ENCODE data around the gene ARPC5.

ARPC5 gene

GRCh38 chr1:183589874-183590243, 45.7 kb downstream of the ARPC5 start:
- no peak for TF ChIP-seq GATA2 (IDR thresholded peaks at IDR 0.05; ENCODE audit: low read depth, low read length)
- no peak for TF ChIP-seq GATA3 (IDR thresholded peaks at IDR 0.05; ENCODE audit: low read depth, low read length)

DNA sequence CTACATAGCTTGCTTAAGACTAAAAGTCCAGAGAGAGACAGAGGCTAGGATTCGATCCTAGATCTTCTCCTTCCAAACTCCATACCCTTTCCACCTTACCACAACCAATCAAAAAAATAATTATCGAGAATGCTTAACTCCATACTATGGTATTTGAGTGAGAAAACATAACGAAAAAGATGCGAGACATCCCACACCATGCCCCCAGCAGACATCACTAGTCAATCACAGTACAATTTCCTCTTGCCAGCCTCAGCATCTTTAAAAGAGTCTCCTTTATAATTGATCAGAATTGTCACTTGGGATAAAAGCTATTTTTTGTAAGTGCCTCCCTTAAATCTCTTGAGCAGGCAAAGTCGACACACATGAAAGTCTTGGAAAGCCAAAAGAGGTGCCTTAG, 46.2 kb downstream of the ARPC5 start:
- TF ChIP-seq GATA3 (IDR thresholded peaks at IDR 0.05; ENCODE audit: low read depth, low read length) = no peak
- TF ChIP-seq GATA2 (IDR thresholded peaks at IDR 0.05; ENCODE audit: low read depth, low read length) = no peak

- TF ChIP-seq GATA2 (IDR thresholded peaks at IDR 0.05; ENCODE audit: low read depth, low read length) = no peak
- no peak for TF ChIP-seq GATA3 (IDR thresholded peaks at IDR 0.05; ENCODE audit: low read depth, low read length)
These were observed 46.8 kb downstream of the ARPC5 start for GRCh38 chr1:183588827-183589226.

DNA sequence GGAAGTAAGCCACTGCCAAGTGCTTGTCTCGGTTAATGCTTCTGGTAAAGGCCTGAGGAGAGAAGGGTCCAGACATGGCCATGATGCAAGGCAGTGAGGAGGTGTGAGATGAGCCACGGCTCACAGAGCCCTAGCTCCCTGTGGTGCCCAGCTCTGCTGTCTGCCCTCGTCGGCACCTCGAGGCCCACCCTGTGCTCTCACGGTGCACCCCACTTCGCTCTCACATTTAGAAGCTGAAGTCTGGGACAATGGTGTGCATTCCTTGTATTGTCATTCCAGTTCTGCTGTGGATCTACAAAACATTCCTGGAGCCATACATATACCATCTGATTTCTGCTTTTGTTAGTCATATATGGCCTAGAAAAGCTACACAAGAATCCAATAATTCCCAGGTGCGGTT, 48.7 kb downstream of the ARPC5 start:
- TF ChIP-seq GATA2 (IDR thresholded peaks at IDR 0.05; ENCODE audit: low read depth, low read length) = no peak
- TF ChIP-seq GATA3 (IDR thresholded peaks at IDR 0.05; ENCODE audit: low read depth, low read length) = no peak

DNA sequence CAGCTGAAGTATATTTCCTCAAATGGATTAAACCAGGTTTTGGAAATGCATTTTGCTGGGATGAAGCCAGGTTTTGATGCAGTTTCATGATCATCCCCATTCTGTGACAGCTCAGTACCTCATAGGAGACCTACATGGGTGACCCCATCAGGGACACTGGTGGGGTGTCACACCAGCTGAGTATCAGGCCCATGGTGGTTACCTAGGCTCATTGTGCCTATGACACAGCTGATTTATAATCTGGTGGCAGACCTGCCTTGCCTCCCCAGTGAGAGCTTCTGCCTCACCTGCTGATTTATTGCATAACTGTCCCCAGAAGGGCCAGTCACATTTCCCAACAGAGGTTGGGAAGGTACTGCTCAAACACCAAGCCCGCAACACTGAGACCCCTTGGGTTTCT, 49.1 kb downstream of the ARPC5 start:
- TF ChIP-seq GATA2 (IDR thresholded peaks at IDR 0.05; ENCODE audit: low read depth, low read length) = no peak
- no peak for TF ChIP-seq GATA3 (IDR thresholded peaks at IDR 0.05; ENCODE audit: low read depth, low read length)

DNA sequence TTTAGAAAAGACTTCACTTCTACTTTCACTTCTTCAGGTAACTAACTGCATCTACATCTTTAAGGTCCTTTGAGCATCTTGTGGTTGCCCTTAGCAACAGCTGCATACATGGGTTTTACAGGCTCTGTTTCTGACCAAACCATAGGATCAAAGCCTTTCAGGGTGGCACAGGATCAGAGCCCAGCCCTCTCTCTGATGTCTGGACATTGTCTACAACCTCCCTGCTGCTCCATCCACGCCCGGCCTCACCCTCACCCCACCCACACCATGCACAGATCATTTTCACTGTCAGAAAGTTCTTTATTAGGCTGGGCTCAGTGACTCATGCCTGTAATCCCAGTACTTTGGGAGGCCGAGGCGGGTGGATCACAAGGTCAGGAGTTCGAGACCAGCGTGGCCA, 50.5 kb downstream of the ARPC5 start:
- no peak for TF ChIP-seq GATA3 (IDR thresholded peaks at IDR 0.05; ENCODE audit: low read depth, low read length)
- TF ChIP-seq GATA2 (IDR thresholded peaks at IDR 0.05; ENCODE audit: low read depth, low read length) = no peak

DNA sequence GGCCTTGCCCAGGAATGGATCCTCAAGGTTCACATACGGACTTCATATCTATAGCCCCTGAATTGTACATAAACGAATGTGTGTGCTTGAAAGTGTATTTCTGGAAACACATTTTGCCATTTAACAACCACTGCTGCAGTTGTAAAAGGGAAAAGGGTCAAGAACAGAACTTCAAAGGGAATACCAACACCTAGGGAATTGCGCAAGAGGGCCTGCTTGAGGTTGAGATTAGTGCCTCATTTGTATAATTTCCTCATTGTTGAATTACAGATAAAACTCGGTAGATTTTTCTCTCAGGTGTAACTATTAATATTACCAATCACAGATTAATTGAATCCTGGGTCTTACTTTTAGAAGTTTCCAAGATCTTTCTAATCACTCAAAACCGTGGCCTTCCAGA, 51.4 kb downstream of the ARPC5 start:
- no peak for TF ChIP-seq GATA3 (IDR thresholded peaks at IDR 0.05; ENCODE audit: low read depth, low read length)
- no peak for TF ChIP-seq GATA2 (IDR thresholded peaks at IDR 0.05; ENCODE audit: low read depth, low read length)

DNA sequence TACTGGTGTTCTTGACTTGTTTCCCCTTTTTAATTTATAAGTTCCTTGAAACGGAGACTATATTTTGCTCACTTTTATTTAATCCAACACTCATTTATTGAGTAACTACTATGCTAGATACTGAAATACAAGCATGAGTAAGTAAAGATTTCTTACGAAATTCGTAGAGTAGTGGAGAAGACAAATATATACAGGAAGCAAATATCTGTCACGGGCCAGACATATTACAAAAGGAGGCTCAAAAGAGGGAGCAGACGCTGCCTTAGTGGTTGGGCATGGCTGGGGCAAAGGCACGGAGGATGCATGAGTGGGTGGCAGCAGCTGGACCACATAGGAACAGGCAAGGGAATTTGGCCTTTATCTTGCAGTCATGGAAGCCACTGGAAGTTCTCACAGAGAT, 52.1 kb downstream of the ARPC5 start:
- no peak for TF ChIP-seq GATA2 (IDR thresholded peaks at IDR 0.05; ENCODE audit: low read depth, low read length)
- TF ChIP-seq GATA3 (IDR thresholded peaks at IDR 0.05; ENCODE audit: low read depth, low read length) = no peak

DNA sequence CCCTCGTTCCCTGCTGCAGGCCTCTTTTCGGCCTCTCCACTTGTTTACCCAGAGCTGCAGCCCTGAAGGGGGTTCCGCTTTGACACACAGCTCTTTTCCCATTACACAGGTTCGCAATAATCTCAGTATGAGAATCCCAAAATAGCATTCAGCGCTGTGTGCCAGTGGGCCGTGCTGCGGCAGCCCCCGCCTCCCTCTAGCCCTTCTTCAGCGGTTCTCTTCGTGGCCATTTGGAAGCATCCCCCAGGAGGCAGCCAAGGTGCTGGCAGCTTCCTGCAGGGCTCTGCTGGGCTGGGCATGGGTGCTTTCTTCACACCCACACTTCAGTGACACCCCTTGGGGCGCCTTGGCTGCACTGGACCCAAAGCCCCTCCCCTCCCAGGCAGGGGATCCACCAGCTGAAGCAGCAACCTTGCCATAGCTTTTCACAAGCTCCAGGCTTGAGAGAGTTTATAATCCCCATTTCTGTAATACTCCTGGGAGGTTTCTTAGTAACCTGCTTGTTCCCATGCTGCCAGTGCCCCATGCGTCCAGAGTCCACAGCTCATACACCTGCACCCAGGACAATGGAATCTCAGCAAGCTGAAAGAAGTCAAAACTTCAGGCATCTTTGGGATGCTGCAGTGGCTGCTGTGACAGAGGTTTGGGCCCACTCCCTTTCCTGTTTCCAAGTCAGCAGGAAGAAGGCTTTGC, 53.4 kb downstream of the ARPC5 start:
- no peak for TF ChIP-seq GATA2 (IDR thresholded peaks at IDR 0.05; ENCODE audit: low read depth, low read length)

- no peak for TF ChIP-seq GATA3 (IDR thresholded peaks at IDR 0.05; ENCODE audit: low read depth, low read length)
- no peak for TF ChIP-seq GATA2 (IDR thresholded peaks at IDR 0.05; ENCODE audit: low read depth, low read length)
These were observed 55.3 kb downstream of the ARPC5 start for GRCh38 chr1:183580281-183580682.

DNA sequence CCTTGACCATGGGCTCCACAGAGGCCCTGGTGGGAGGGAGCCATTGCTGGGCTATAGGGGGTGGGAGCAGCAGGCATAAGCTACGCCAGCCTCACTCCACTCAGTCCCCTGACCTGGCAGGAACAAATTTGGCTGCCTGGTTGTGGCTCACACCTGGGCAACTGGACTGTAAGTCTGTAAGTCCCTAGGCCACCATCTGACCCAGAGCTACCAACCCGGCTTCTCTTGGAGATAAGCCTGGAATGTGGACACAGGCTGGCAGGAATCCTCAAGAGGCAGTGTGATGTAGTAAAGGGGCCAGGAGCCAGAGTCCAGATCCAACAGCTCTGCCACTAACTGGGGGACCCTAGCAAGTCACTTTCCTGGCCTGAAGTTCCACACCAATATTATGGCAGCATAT, 56.7 kb downstream of the ARPC5 start:
- TF ChIP-seq GATA2 (IDR thresholded peaks at IDR 0.05; ENCODE audit: low read depth, low read length) (no peak), GATA3 (IDR thresholded peaks at IDR 0.05; ENCODE audit: low read depth, low read length) (no peak)

GRCh38 chr1:183577897-183578465, 57.6 kb downstream of the ARPC5 start:
- TF ChIP-seq GATA2 (IDR thresholded peaks at IDR 0.05; ENCODE audit: low read depth, low read length) = no peak
- TF ChIP-seq GATA3 (IDR thresholded peaks at IDR 0.05; ENCODE audit: low read depth, low read length) = no peak

DNA sequence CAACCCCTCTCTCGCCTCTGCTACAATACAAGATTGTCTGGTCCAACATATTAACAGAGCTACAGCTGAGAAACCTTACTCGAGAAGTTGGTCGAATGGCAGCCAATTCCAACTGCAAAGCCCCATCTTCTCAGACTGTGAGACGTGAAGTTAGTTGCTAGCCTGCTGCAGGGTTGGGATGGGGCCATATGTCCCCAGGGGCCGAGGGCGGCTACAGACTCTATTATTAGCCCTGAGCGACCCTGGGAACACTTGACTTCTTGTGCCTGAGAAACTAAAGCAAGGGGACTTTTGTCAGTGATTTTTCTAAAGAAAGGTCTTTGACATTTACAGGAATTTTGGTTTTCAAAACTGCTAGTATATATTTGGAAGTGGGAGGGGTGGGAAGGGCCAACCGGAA, 59.0 kb downstream of the ARPC5 start:
- TF ChIP-seq GATA3 (IDR thresholded peaks at IDR 0.05; ENCODE audit: low read depth, low read length) = no peak
- TF ChIP-seq GATA2 (IDR thresholded peaks at IDR 0.05; ENCODE audit: low read depth, low read length) = no peak

DNA sequence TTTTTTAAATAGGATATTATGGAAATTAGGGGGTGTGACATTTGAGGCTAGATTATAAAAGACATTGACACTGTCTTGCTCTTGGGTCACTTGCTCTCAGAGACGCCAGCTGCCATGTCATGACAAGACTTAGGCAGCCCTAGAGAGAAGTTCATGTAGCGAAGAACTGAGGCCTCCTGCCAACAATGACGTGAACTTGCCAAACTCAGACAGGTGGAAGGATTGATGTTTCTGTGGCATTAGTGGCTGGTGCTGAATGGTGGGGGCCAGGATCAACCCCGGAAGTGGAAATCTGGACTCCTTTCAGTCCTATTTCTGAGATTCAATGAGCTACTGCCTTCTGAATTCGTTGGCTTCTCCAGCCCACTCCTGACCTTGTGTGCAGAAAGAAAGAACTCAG, 60.0 kb downstream of the ARPC5 start:
- no peak for TF ChIP-seq GATA3 (IDR thresholded peaks at IDR 0.05; ENCODE audit: low read depth, low read length)
- no peak for TF ChIP-seq GATA2 (IDR thresholded peaks at IDR 0.05; ENCODE audit: low read depth, low read length)

GRCh38 chr1:183572721-183573120, 62.9 kb downstream of the ARPC5 start:
- TF ChIP-seq GATA3 (IDR thresholded peaks at IDR 0.05; ENCODE audit: low read depth, low read length) (no peak), GATA2 (IDR thresholded peaks at IDR 0.05; ENCODE audit: low read depth, low read length) (no peak)

Data from SH-SY5Y (cell line).